A673 (cell line): ENCODE measurements around the gene ULBP3. TPM values are rescaled to one million over a fixed set of nuclear protein-coding genes. Genes with fewer than 3 reads are reported as not detected.

Experiments used
- Bru-seq: library from RNA; stranded (reverse); fragments of 400-500 nt; gene quantifications from one replicate; lab custom pipeline; 2021; lab: Mats Ljungman, UMichigan
- BruChase-seq, 2 experiments: library from RNA; stranded (reverse); fragments of 400-500 nt; gene quantifications; one replicate each; lab custom pipeline; 2021; lab: Mats Ljungman, UMichigan
- BruUV-seq: library from RNA; stranded (reverse); fragments of 400-500 nt; replicated peaks from 2 replicates; lab custom pipeline; 2021; lab: Mats Ljungman, UMichigan
- CTCF ChIA-PET: fragments of 300-600 bp; sonication (Branson Sonifier 250); formaldehyde crosslinking; loops from one replicate; lab custom pipeline; 2022; ENCODE audit warnings: antibody characterized with exemption; lab: Charles Lee
- POLR2A ChIA-PET: fragments of 300-600 bp; sonication (Branson Sonifier 250); formaldehyde crosslinking; loops from one replicate; lab custom pipeline; 2022; ENCODE audit warnings: antibody characterized with exemption; ENCODE audit not compliant: low non-redundant PET; lab: Charles Lee
- DNase-seq: peaks from one replicate; pipeline ENCODE4 v3.0.0-alpha.2; 2015; ENCODE audit warnings: low spot score
- H3K27ac ChIP-seq: fragments of 200-600 bp; sonication (generic); 2 replicates; pipeline ENCODE4 v1.5.1; 2016; ENCODE audit warnings: mixed run types, low read depth, mild to moderate bottlenecking, mixed read lengths, antibody characterized with exemption, low read length; ENCODE audit not compliant: poor library complexity, severe bottlenecking
- H3K27me3 ChIP-seq: fragments of 200-600 bp; sonication (generic); replicated peaks from 2 replicates; pipeline ENCODE4 v1.6.1; 2017; ENCODE audit warnings: mixed run types, low read depth, mild to moderate bottlenecking, mixed read lengths, antibody characterized with exemption, low read length; ENCODE audit not compliant: insufficient read depth, poor library complexity
- H3K36me3 ChIP-seq: fragments of 200-600 bp; sonication (generic); 2 replicates; pipeline ENCODE4 v1.6.1; 2016; ENCODE audit warnings: mixed run types, mild to moderate bottlenecking, mixed read lengths, antibody characterized with exemption, low read length; ENCODE audit not compliant: insufficient read depth, poor library complexity, severe bottlenecking
- H3K4me1 ChIP-seq: fragments of 200-600 bp; sonication (generic); 2 replicates; pipeline ENCODE4 v1.6.1; 2017; ENCODE audit warnings: mixed run types, mild to moderate bottlenecking, mixed read lengths, antibody characterized with exemption, low read length; ENCODE audit not compliant: insufficient read depth, poor library complexity, severe bottlenecking
- H3K4me3 ChIP-seq: fragments of 200-600 bp; sonication (generic); 2 replicates; pipeline ENCODE4 v1.5.1; 2016; ENCODE audit warnings: low read depth, mixed run types, mild to moderate bottlenecking, mixed read lengths, low read length; ENCODE audit not compliant: poor library complexity, severe bottlenecking
- H3K9me3 ChIP-seq: fragments of 200-600 bp; sonication (generic); 2 replicates; pipeline ENCODE4 v1.6.1; 2016; ENCODE audit warnings: mixed run types, low read depth, mild to moderate bottlenecking, mixed read lengths, antibody characterized with exemption, low read length; ENCODE audit not compliant: poor library complexity, severe bottlenecking
- CTCF ChIP-seq: fragments of 300-800, 200-600 bp; sonication (generic); conservative IDR thresholded peaks from 2 replicates; pipeline ENCODE4 v1.5.1; 2017; ENCODE audit warnings: low read depth, mild to moderate bottlenecking, antibody characterized with exemption, low read length, moderate library complexity, mixed read lengths
- EZH2 ChIP-seq: fragments of 200-600 bp; sonication (generic); IDR thresholded peaks from 2 replicates; pipeline ENCODE4 v1.6.1; 2017; ENCODE audit warnings: borderline replicate concordance, low read depth, mild to moderate bottlenecking, mixed read lengths, antibody characterized with exemption, low read length; ENCODE audit not compliant: poor library complexity, severe bottlenecking
- intact Hi-C: fragments of 100-400 bp; cut with micrococcal nuclease; formaldehyde crosslinking; loops from one replicate; pipeline ENCODE4 v1.10.0; 2022; ENCODE audit not compliant: unreplicated experiment
- long read RNA-seq: library from polyadenylated mRNA; stranded (forward); transcript quantifications from one replicate; pipeline ENCODE4 v2.0.0, GENCODE V29; 2022
- total RNA-seq: library from RNA; stranded (reverse); gene quantifications from 2 replicates; pipeline ENCODE4 v1.2.3, GENCODE V29; 2021

Gene ULBP3
- total RNA-seq (1.5 and 1.6 TPM in 2 replicates), Bru-seq, nascent RNA (percentile 16 among the genes with signal in this experiment), BruChase-seq, experiment 1, labeled RNA remaining after a 2-hour chase (percentile 29 among the genes with signal in this experiment), BruChase-seq, experiment 2, labeled RNA remaining after a 6-hour chase (percentile 34 among the genes with signal in this experiment)
- long read RNA-seq, partial matches to known transcripts: 0 of 1 reads
- long read RNA-seq, other reads (novel, unspliced or antisense): 0 of 1 reads

- intact Hi-C loops: no loop called here
- H3K27ac ChIP-seq: no peak within 1 kb of the TSS
Observed at GRCh38 chr6:150068720-150069648, at the start of gene ULBP3. Gene ULBP3, minus strand, starts transcription at chr6:150069121. Its CDS starts 55 bp downstream, at chr6:150069066.

GRCh38 chr6:150118627-150119026 lies 49.7 kb upstream of the ULBP3 start:
- H3K27ac ChIP-seq: no peak overlapping the region
- no peaks in the 10 kb centered on the region for H3K27me3 ChIP-seq
- H3K36me3 ChIP-seq: no peaks in the 10 kb centered on the region
- CTCF ChIA-PET: no interaction called here
- intact Hi-C loops: no loop called here
- TF ChIP-seq CTCF (no peak), EZH2 (no peak)
- POLR2A ChIA-PET: no interaction called here
- peaks cover 16% of the 10 kb centered on the region for H3K4me1 ChIP-seq
- no peak for DNase-seq
- BruUV-seq: no TSS peak
- H3K9me3 ChIP-seq: no peaks in the 10 kb centered on the region
- no peak overlapping the region for H3K4me3 ChIP-seq

More at GRCh38 chr6:150068720-150069648, at the start of gene ULBP3:
- Histone ChIP-seq H3K27me3 (no peaks in the 10 kb centered on the region), H3K4me3 (peak within 1 kb of the TSS; percentile 48), H3K4me1 (no peaks in the 10 kb centered on the region), H3K36me3 (no peaks in the 10 kb centered on the region), H3K9me3 (no peaks in the 10 kb centered on the region)
- ChIA-PET CTCF (no interaction called here), POLR2A (no interaction called here)
- TF ChIP-seq CTCF (peak; percentile 54), EZH2 (no peak)
- DNase-seq: peak; percentile 84
- BruUV-seq: no TSS peak

GRCh38 chr6:150118203-150118602 lies 49.3 kb upstream of the ULBP3 start:
- CTCF ChIA-PET: no interaction called here
- no TSS peak for BruUV-seq

More at GRCh38 chr6:150118203-150118602, 49.3 kb upstream of the ULBP3 start:
- H3K4me3 ChIP-seq: no peak overlapping the region
- peaks cover 16% of the 10 kb centered on the region for H3K4me1 ChIP-seq
- POLR2A ChIA-PET: no interaction called here
- DNase-seq: no peak
- intact Hi-C loops: no loop called here
- no peaks in the 10 kb centered on the region for H3K36me3 ChIP-seq
- no peaks in the 10 kb centered on the region for H3K27me3 ChIP-seq
- TF ChIP-seq CTCF: no peak
- no peak for TF ChIP-seq EZH2
- no peak overlapping the region for H3K27ac ChIP-seq
- no peaks in the 10 kb centered on the region for H3K9me3 ChIP-seq
